K562 (cell line): Measurements from ENCODE around the gene TIMM44. TPM values are rescaled to one million over a fixed set of nuclear protein-coding genes. Genes with fewer than 3 reads are reported as not detected.

Experiments
- BHLHE40 ChIP-seq: IDR thresholded peaks from 2 replicates; pipeline ENCODE4 v1.6.1; 2011; ENCODE audit warnings: low read length, improper control_type of control experiment
- CSDE1 ChIP-seq, 2 experiments: fragments of 450-650 bp; IDR thresholded peaks; 2 replicates each; pipeline ENCODE4 v1.6.1; 2016; ENCODE audit warnings: mild to moderate bottlenecking in 1 of 2
- E2F3 ChIP-seq: fragments of 250-450 bp; sonication (Bioruptor Pico); IDR thresholded peaks from 2 replicates; pipeline ENCODE4 v1.4.0; 2020; ENCODE audit warnings: mild to moderate bottlenecking
- ETS2 ChIP-seq: IDR thresholded peaks from 2 replicates; pipeline ENCODE4 v1.6.1; 2016; ENCODE audit warnings: borderline replicate concordance, missing genetic modification characterization, mild to moderate bottlenecking, moderate library complexity, missing compliant biosample characterization; ENCODE audit not compliant: poor library complexity, severe bottlenecking
- FOXA1 ChIP-seq: fragments of 450-650 bp; IDR thresholded peaks from 2 replicates; pipeline ENCODE4 v1.6.1; 2016; ENCODE audit warnings: mild to moderate bottlenecking, borderline replicate concordance
- FOXA3 ChIP-seq, 2 experiments: fragments of 450-650 bp in 1 of 2; sonication (generic) in 1 of 2; formaldehyde crosslinking; IDR thresholded peaks in 1 of 2; conservative IDR thresholded peaks in 1 of 2; 2 replicates each; pipeline versions ENCODE4 v1.4.0 to v1.8.0; 2020 to 2022; ENCODE audit warnings: mild to moderate bottlenecking in 2 of 2, missing genetic modification reagents in 1 of 2
- GATAD2A ChIP-seq: fragments of 450-650 bp; IDR thresholded peaks from 2 replicates; pipeline ENCODE4 v1.6.1; 2017
- HDAC8 ChIP-seq: fragments of 450-650 bp; IDR thresholded peaks from 2 replicates; pipeline ENCODE4 v1.6.1; 2016; ENCODE audit warnings: mild to moderate bottlenecking, missing genetic modification characterization, moderate library complexity, missing compliant biosample characterization
- KHSRP ChIP-seq: fragments of 450-650 bp; IDR thresholded peaks from 2 replicates; pipeline ENCODE4 v1.6.1; 2017
- MED1 ChIP-seq: sonication (generic); formaldehyde crosslinking; IDR thresholded peaks from 2 replicates; pipeline ENCODE4 v1.8.1; 2023; ENCODE audit warnings: missing genetic modification reagents, borderline replicate concordance
- NFYB ChIP-seq: IDR thresholded peaks from 2 replicates; pipeline ENCODE4 v1.6.1; 2011; ENCODE audit warnings: mild to moderate bottlenecking, moderate library complexity; ENCODE audit not compliant: insufficient read length; ENCODE audit errors: extremely low read depth
- TAF9B ChIP-seq: fragments of 450-650 bp; IDR thresholded peaks from 2 replicates; pipeline ENCODE4 v1.6.1; 2018; ENCODE audit warnings: mild to moderate bottlenecking; ENCODE audit not compliant: partially characterized antibody
- ZBTB7A ChIP-seq: IDR thresholded peaks from 2 replicates; pipeline ENCODE4 v1.6.1; 2011; ENCODE audit warnings: low read depth, mild to moderate bottlenecking, low read length, moderate library complexity, borderline replicate concordance; ENCODE audit not compliant: control insufficient read depth
- ZNF197 ChIP-seq: fragments of 200-800 bp; sonication (Bioruptor generic); IDR thresholded peaks from 2 replicates; pipeline ENCODE4 v1.6.1; 2016; ENCODE audit warnings: low read depth, missing genetic modification characterization, missing compliant biosample characterization
- polyA plus RNA-seq, 8 experiments: library from polyadenylated mRNA; depleted of rRNA in 4 of 8; stranded (reverse) in 5 of 8; unstranded in 3 of 8; fragments of >200 nt; fragmentation: Nextera tagmentation in 2 of 8; fragmentation: Illumina TruSeq in 1 of 8; extraction: Ambion mirVana in 2 of 8; extraction: Trizol in 1 of 8; gene quantifications; 2 replicates each; pipeline versions ENCODE4 v1.2.1 to v1.2.3, GENCODE V29; 2011 to 2014; ENCODE audit warnings: inconsistent platforms in 1 of 8, missing spikeins in 1 of 8
- total RNA-seq, 7 experiments: library from RNA; depleted of rRNA in 6 of 7; stranded (reverse); fragments of >200 nt in 6 of 7; fragmentation: Illumina TruSeq in 2 of 7; extraction: Trizol in 2 of 7; gene quantifications; 2 replicates each; pipeline versions ENCODE4 v1.2.1 to v1.2.3, GENCODE V29; 2011 to 2021; ENCODE audit warnings: low replicate concordance in 1 of 7
- TF ChIP-seq, protein P1 (sequence below): fragments of 450-650 bp; IDR thresholded peaks from 2 replicates; pipeline ENCODE4 v1.6.1; 2018; ENCODE audit not compliant: partially characterized antibody
- TF ChIP-seq, protein P2 (sequence below): fragments of 450-650 bp; IDR thresholded peaks from 2 replicates; pipeline ENCODE4 v1.7.1; 2018; ENCODE audit warnings: mild to moderate bottlenecking, low read depth; ENCODE audit not compliant: partially characterized antibody
- TF ChIP-seq, protein P3 (sequence below): IDR thresholded peaks from 2 replicates; pipeline ENCODE4 v1.6.1; 2014; ENCODE audit warnings: antibody characterized with exemption
- TF ChIP-seq, protein P4 (sequence below): fragments of 450-650 bp; IDR thresholded peaks from 2 replicates; pipeline ENCODE4 v1.6.1; 2016; ENCODE audit warnings: low read depth, mild to moderate bottlenecking, moderate library complexity

TIMM44 gene
- total and polyA plus RNA-seq, 9 of the 15 experiments (the other 6 are each of a cell fraction or from before 2014, with no cell fraction given) = 10.3 to 231 (median 89.3) TPM

DNA sequence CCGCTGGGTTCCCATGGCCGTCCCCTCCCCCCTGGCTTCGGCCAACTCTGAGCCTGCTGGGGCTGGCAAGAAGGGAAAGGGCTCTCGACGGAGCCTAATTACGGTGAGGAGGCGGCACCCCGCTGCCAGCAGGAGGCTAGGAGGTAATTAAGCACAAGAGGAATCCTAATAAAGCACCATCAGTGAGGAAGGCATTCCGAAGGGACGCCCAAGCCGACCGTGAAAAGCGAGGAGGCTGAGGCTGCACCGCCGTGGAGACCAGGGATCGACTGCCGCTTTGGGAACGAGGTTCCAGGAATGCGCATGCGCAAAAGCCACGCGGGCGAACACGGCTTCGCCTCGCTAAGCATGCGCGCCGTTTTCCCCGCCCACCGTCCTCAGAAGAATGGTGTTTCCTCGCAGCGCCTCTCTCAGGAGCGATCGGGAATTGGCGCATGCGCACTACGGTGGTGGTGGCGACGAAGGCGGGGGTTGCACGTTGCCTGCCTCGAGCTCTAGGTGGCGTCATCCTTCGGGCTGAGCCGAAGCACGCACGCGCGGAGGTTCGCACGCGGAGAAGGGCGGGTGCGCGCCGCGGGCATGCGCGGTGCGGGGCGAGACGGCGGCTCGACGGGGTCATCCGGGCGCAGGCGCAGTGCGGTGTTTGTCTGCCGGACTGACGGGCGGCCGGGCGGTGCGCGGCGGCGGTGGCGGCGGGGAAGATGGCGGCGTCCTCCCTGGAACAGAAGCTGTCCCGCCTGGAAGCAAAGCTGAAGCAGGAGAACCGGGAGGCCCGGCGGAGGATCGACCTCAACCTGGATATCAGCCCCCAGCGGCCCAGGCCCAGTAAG is 40.0 kb downstream of the TIMM44 start, which contains the start of gene MAP2K7 (continued):
- TF ChIP-seq, protein P1, sequence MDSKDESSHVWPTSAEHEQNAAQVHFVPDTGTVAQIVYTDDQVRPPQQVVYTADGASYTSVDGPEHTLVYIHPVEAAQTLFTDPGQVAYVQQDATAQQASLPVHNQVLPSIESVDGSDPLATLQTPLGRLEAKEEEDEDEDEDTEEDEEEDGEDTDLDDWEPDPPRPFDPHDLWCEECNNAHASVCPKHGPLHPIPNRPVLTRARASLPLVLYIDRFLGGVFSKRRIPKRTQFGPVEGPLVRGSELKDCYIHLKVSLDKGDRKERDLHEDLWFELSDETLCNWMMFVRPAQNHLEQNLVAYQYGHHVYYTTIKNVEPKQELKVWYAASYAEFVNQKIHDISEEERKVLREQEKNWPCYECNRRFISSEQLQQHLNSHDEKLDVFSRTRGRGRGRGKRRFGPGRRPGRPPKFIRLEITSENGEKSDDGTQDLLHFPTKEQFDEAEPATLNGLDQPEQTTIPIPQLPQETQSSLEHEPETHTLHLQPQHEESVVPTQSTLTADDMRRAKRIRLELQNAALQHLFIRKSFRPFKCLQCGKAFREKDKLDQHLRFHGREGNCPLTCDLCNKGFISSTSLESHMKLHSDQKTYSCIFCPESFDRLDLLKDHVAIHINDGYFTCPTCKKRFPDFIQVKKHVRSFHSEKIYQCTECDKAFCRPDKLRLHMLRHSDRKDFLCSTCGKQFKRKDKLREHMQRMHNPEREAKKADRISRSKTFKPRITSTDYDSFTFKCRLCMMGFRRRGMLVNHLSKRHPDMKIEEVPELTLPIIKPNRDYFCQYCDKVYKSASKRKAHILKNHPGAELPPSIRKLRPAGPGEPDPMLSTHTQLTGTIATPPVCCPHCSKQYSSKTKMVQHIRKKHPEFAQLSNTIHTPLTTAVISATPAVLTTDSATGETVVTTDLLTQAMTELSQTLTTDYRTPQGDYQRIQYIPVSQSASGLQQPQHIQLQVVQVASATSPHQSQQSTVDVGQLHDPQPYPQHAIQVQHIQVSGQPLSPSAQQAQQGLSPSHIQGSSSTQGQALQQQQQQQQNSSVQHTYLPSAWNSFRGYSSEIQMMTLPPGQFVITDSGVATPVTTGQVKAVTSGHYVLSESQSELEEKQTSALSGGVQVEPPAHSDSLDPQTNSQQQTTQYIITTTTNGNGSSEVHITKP = no peak
- TF ChIP-seq, protein P2, sequence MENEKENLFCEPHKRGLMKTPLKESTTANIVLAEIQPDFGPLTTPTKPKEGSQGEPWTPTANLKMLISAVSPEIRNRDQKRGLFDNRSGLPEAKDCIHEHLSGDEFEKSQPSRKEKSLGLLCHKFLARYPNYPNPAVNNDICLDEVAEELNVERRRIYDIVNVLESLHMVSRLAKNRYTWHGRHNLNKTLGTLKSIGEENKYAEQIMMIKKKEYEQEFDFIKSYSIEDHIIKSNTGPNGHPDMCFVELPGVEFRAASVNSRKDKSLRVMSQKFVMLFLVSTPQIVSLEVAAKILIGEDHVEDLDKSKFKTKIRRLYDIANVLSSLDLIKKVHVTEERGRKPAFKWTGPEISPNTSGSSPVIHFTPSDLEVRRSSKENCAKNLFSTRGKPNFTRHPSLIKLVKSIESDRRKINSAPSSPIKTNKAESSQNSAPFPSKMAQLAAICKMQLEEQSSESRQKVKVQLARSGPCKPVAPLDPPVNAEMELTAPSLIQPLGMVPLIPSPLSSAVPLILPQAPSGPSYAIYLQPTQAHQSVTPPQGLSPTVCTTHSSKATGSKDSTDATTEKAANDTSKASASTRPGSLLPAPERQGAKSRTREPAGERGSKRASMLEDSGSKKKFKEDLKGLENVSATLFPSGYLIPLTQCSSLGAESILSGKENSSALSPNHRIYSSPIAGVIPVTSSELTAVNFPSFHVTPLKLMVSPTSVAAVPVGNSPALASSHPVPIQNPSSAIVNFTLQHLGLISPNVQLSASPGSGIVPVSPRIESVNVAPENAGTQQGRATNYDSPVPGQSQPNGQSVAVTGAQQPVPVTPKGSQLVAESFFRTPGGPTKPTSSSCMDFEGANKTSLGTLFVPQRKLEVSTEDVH = no peak
- TF ChIP-seq BHLHE40 (peak; percentile 83), ETS2 (tag) (no peak), NFYB (no peak), FOXA1 (no peak), GATAD2A (no peak), E2F3 (no peak), ZBTB7A (no peak), ZNF197 (CRISPR knock-in tag) (no peak), KHSRP (no peak), TAF9B (peak; percentile 76), FOXA3 (CRISPR knock-in tag; conservative IDR thresholded peaks at IDR 0.05 in 1 of 2, IDR thresholded peaks at IDR 0.05 in 1 of 2) (0 out of 4 replicates have a peak, but pooled peaks of 1 of the 2 experiments have one; percentile 35), CSDE1 (IDR thresholded peaks at IDR 0.05) (no peak), HDAC8 (tag) (no peak; the same call in 1 of the 2 replicates), MED1 (no peak)
- TF ChIP-seq, protein P3, sequence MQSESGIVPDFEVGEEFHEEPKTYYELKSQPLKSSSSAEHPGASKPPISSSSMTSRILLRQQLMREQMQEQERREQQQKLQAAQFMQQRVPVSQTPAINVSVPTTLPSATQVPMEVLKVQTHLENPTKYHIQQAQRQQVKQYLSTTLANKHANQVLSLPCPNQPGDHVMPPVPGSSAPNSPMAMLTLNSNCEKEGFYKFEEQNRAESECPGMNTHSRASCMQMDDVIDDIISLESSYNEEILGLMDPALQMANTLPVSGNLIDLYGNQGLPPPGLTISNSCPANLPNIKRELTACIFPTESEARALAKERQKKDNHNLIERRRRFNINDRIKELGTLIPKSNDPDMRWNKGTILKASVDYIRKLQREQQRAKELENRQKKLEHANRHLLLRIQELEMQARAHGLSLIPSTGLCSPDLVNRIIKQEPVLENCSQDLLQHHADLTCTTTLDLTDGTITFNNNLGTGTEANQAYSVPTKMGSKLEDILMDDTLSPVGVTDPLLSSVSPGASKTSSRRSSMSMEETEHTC = no peak
- TF ChIP-seq, protein P4, sequence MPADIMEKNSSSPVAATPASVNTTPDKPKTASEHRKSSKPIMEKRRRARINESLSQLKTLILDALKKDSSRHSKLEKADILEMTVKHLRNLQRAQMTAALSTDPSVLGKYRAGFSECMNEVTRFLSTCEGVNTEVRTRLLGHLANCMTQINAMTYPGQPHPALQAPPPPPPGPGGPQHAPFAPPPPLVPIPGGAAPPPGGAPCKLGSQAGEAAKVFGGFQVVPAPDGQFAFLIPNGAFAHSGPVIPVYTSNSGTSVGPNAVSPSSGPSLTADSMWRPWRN = no peak
